T47D (cell line): ENCODE measurements around the gene FAM193A.
"Not testable (repeated sequence)": the region's sequence is repeated elsewhere in the genome, so short reads cannot be mapped to it uniquely, and the experiment has no call there.

Experiments used
- DNase-seq, 2 experiments: peaks; one replicate each; pipeline versions ENCODE4 v3.0.0 to v3.0.0-alpha.2; 2011 to 2012; ENCODE audit warnings: low read depth in 1 of 2, low spot score in 1 of 2
- JUND ChIP-seq: IDR thresholded peaks from 2 replicates; pipeline ENCODE4 v1.6.1; 2012; ENCODE audit warnings: low read depth
- in situ Hi-C: cut with HindIII; loops from 2 replicates; pipeline ENCODE4 v1.10.0; 2016; ENCODE audit warnings: low sequenced_read_pairs, low pct_unique_long_range_greater_than_20kb

The FAM193A gene

DNA sequence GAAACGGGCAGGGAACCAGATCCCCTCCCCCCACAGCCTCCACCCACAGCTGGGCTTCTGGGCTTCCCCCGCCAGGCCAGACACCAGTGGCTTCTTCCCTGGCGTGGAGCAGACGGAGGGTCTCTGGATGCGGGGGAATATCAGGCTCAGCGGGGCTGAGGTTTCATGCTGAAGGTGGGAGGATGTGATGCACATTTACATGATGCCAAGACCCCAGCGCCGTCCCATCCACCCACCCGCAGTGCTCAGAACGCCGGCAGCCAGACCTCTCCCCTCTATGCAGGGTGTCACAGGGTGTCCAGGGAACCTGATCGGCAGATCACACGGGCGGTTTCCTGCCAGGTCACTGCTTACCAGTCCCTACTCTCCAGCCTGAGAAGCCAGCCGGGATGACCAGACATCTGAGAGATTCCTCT is 232.5 kb downstream of the FAM193A start:
- TF ChIP-seq JUND = no peak
- in situ Hi-C loops = no loop called here
- DNase-seq = no peak

DNA sequence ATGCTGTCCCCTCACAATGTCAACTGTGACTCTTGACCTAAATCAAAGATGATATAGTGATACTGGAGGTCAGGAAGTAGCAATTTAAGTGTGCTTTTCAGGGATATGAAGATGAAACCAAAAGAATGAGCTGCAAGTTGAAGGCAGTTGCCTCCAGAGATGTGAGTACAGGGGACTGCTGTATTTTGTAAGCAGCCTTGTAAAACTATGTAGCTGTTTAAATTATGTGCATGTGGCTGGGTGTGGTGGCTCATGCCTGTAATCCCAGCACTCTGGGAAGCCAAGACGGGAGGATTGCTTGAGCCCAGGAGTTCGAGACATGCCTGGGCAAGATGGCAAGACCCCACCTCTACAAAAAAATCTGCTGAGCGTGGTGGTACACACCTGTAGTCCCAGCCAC is 234.8 kb downstream of the FAM193A start:
- DNase-seq = no peak
- in situ Hi-C loops = no loop called here
- TF ChIP-seq JUND = no peak

DNA sequence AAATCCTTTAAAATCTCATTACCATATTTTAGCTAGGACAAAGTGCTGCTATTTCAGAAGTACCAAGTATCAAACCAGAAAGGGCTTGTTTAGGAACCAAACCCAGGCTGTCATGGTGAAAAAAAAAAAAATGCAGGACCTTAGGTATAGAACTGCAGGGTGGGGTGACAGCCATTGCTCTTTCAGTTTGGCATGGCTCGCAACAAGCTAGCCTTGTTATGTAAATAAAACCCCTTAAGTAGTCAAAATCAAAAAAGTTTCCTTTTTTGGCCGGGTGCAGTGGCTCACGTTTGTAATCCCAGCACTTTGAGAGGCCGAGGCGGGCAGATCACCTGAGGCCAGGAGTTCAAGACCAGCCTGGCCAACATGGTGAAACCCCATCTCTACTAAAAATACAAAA is 244.2 kb downstream of the FAM193A start:
- DNase-seq, in situ Hi-C loops: not testable (repeated sequence)

DNA sequence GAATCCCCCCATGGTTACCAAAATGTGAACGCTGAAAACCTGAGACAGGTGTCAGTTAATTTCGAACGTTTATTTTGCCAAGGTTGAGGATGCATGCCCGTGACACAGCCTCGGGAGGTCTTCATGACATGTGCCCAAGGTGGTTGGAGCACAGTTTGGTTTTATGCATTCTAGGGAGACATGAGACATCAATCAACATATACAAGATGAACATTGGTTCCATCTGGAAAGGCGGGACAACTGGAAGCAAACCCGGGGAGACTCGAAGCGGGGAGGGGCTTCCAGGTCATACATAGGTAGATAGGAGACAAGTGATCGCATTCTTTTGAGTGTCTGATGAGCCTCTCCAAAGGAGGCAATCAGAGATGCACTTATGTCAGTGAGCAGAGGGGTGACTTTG is 245.5 kb downstream of the FAM193A start:
- no peak for DNase-seq
- in situ Hi-C loops = no loop called here
- no peak for TF ChIP-seq JUND
